NCI-H526 treated with DMSO at 0.1 percent for 48 hours (cell line): ENCODE measurements around the gene STYK1.
A peak's percentile ranks its signal among the peaks of the same experiment; 100 is the strongest.

Experiments
- DNase-seq: peaks from one replicate; lab custom pipeline; 2025; lab: John Stamatoyannopoulos, UW

Gene STYK1, protein sequence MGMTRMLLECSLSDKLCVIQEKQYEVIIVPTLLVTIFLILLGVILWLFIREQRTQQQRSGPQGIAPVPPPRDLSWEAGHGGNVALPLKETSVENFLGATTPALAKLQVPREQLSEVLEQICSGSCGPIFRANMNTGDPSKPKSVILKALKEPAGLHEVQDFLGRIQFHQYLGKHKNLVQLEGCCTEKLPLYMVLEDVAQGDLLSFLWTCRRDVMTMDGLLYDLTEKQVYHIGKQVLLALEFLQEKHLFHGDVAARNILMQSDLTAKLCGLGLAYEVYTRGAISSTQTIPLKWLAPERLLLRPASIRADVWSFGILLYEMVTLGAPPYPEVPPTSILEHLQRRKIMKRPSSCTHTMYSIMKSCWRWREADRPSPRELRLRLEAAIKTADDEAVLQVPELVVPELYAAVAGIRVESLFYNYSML

DNA sequence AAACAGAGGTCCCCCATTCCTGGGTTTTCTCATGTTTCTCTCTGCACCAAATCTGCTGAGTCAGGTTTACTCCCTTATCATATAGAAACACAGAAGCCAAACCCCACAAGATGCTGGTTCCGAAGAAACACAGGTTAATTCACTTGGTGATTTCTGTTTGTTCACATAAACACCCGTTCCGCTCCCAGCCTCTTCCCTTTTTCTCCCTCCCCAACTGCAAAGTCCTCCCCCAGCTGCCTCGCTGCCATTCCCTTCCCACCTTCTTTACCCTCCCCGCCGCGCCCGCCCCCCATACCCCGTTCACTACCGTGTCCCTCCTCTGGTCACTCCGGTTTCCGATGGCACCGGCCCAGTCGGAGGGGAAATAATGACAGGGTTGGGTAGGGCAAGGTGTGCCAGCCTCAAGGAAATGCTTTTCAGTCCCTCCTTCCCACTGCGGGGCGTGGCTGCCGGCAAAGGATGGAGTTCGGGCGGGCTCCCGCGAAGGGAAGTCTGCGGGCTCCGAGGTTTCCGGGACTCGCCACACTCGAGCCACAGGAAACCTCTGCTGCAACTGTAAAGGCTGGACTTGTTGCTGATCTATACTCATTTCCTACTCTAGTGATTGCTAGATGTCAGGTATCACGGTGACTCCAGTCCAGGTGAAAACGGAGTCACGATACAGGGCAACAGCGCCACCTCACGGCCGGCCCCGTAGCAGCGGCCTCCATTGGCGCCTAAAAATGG lies at the start of gene STYK1:
STYK1 (minus strand) TSS at position 394 of the 726 bp plus-strand sequence. CDS start 39,434 bp downstream, outside the sequence.
- peak; percentile 92 for DNase-seq

DNA sequence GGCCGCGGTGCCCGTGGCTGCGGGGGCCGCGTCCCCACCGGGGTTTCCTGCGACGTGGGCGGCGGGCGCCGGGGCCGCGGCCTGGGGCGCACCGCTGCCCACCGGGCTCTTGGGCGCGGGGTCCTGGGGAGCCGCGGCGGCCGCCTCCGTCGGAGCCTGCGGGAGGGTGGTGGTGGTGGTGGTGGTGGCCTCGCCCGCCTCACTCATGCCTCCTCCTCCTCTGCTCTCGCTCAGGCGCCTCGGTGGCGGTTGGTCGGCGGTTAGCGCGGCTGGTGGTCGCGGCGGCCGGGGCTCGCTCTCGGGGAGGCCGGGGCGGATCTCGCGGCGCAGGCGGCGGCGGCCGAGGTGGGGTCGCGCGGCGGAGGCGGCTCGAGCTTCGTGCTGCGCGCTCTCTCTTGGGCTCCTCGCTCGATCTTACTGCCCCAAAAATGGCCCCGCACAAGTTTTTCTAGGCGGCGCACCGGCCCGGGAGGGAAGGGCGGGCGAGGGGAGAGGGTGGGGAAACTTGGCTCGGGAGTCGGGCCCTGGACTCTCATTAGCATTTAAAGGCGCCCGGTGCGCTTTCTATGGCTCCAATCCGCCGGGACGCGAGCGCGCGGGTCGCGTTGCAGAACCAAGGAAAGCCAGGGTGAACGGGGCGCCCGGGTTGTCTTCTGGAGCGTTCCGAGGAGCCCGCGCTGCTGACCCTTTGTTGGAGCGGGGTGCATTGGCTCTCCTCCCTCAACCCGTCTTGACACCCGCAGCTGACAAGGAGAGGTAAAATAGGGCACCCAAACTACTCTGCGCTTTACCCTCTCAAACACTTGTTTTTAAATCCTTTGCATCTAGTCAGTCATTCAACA lies 49.3 kb upstream of the STYK1 start, which contains the start of gene YBX3:
YBX3 (minus strand) TSS at position 419 of the 842 bp plus-strand sequence; CDS start at position 207, 212 bp downstream.
- DNase-seq, result peak; percentile 65

DNA sequence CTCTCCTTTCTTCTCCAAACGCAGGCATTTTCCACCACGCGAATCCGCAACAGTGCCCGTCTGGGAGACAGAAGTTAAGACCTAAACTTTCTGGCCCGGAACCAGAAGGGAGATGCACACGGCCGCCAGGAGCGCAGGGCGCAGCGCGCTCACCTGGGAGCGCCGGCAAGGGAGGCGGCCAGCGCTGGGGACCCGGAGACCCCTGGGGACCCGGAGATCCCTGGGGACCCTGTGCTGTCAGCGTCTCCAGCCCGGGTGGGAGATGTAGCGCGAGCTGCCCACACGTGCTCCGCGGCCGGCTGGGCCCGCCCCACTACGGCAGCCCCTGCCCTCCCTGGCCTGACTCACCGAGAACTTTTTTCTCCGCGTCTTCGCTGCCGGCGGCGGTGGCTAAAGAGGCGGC lies 48.7 kb upstream of the STYK1 start:
- peak; percentile 62 for DNase-seq

DNA sequence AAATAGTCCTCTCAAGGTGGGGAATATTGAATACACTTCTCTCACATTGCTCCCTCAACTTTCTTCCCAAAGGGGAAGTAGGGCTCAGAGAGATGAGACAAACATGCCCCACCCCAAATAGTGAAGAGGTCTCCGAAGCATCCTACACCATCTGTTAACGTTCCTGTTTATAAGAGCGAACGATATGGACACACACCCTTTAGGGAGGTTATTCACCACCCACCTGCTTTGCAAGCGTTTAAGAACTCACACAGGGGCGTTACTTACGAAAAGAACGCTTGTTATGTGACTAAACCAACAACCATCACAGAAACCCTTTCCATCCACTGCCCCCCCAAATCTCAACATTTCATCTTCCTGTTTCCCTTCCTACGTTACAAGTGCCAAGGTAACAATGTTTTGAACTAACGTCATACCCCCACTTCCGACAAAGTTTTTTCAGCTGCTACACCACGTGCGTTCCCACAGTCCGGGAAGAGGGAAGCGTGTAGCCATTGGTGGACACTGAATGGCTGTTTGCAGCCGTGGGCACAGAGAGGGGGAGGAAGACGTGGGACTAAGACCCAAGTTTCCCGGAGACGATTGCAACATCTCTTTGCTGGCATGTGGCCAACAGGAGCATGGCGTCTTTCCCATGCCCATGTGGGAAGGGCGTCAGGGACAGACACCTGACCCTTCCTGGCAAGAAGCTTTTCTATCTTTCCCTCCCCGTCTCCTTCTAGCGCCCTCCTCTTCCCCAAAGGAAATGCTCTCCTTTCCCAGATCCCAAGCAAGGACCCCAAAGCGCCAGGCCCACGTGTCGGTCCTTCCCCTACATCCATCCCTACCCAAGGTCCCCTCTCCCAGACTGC lies 48.0 kb upstream of the STYK1 start:
- peak; percentile 62 for DNase-seq

DNA sequence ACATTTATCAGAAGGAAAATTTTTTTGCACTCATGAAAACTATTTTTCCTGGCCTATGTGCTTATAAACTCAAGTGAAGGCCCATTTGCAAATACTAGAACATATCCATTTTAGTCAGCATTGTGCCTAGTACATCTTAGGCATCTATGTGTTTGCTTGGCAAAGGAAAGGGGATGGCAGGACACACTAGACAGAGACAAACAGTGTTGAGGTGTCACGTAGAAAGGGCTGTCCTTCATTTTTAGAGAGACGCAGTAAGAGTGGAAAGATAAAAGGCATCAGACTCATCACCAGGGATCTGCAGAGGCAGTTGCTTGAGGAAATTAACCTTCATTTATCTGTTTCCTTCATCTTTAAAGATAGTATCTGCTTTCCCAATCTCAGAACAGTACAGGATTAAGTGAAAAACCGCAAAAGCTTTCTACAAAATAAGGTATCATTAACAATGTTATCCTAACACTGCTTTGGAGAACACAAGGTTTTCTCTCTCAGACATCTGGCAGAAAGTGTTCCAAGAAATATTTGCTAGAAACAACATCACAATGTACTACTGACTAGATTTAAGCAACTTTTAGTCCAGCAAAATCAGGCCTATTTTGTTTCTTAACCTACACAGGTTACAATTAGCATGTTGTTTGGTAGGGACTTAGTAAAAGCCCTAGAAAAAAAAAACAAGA lies 47.3 kb upstream of the STYK1 start:
- DNase-seq, result no peak

DNA sequence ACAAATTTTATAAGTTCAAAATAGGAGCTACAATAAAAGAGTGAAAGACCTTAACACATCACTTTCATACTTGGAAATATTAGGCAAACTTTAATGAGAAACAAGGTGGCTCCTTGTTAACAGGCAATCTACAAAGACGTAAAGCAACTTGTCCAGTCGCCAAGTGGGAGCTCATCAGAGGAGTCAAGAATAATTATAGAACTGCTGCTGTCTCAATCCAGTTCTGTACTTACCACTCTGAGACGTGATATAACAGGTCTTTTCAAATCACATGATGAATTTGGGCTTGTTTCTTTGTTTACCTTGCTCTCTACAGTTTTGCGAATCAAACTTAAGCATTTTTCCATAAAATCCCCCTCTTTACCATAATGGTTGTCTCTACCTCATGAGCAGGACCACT lies 45.6 kb upstream of the STYK1 start:
- DNase-seq, result no peak

DNA sequence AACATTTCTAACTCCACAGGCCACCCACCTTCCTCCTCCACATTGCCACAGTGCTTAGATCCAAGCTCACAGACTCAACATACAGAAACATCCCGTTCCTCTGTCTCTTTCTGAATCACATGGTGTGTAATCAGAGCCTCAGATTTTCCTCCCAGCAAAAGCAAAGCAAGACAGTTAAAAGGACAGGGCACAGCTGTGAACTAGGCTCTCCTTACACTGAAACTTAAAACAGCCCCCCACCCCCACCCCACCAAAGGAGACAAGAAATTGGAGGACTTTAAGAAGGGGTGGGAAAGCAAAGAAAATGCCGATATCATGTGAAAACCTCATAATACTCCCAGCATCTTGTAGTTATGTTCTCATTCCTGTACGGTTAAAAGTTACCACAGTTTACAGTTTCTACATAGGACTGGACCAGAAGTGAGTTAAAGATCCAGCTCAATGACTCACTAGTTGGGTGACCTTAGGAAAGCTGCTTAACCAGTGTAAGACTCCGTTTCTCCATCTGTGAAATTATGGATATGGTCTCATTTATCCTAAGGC lies 44.5 kb upstream of the STYK1 start:
- DNase-seq, result no peak

DNA sequence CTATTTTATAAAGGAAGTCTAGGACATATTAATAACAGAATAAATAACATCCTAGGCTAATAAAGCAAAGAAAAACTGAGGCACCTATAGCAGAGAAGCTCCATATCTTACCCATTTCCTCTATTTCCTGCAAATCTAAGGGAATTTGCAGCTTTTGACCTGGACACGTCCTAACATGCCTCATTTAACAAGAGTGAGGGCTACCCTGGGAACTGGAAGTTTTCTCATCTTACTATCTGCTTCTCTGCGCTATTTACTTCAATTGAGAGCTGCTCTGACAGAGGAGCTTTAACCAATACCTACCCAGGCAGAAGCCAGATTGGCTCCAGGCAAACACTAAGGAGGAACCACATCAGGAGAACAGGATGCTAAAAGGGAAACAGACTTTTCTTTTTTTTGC lies 43.6 kb upstream of the STYK1 start:
- DNase-seq, result no peak

DNA sequence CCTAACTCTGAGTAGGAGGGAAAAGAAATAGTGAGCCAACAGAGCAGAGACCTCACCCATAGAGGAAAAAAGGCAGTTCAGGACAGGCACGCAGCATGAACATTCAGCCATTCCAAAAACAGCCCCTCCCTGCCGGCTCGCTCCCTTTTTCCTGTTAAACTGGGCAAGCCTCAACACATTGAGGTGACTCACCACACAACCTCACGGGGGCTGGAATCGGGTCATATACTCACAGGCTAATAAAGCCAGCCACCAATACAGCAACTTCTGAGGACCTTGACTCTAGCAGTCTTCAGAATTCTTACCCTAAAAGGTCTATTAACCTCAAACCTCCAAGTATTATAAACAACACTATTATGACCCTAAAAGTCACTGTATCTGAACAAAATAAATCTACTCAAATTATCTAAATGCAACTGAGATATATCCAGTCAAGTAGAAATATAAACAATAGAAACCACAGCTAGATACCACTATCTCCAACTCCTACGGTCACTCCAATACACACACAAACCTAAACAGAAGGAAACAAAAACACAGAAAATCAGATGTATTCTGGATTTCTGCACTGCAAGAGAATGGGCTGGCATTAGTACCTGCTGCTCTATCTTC lies 43.0 kb upstream of the STYK1 start:
- no peak for DNase-seq

DNA sequence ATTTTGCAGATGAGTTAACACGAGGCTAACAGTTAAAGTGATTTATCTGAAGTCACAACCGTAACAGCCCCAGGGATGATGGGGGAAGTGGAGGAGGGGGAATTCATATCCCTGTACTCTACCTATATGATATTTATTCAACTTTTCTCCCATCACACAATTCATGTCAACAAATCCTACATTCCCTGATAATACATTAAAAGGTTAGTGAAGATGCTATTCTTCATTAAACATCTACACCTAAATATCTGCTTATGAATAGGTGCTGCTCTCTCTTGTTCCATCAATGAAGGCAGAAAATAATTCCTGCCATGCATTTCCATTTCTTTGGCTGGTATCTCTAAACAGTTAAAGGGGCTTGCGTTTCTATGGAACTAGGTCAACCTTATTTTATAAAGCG lies 42.4 kb upstream of the STYK1 start:
- no peak for DNase-seq

DNA sequence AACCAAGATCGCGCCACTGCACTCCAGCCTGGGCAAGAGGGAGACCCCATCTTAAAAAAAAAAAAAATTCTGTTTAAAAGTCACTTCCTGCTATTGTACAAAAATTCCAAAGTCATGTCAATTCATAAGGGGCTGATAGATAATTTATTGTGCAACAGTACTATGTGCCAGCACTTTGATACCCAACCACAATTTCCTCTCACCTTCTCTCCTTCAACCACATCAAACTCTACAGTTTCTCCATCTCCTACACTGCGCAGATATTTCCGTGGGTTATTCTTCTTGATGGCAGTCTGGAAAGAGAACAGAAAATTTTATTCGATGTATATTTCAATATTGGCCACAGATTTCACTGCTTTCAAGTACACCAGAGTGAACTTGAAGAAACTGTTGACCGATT lies 41.6 kb upstream of the STYK1 start:
- DNase-seq, result no peak

DNA sequence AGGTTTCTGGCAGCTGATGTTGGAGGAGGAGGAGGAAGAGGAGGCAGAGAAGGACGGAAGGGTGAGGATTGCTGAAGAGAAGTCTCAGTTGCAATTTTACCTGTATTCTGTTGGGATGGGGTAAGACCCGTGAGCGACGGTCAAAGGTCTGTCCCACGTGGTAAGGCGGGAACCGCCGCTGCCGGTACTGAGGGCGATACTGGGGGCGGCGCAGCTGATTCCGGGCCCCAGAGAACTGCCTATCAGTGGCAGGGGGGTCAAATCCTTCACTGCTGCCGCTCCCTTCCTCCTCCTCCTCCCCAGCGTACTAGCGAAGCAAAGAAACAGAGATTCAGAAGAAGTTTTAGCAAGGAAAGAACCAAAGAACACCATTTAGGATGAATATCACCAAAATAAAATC lies 36.0 kb upstream of the STYK1 start:
- DNase-seq, result no peak

DNA sequence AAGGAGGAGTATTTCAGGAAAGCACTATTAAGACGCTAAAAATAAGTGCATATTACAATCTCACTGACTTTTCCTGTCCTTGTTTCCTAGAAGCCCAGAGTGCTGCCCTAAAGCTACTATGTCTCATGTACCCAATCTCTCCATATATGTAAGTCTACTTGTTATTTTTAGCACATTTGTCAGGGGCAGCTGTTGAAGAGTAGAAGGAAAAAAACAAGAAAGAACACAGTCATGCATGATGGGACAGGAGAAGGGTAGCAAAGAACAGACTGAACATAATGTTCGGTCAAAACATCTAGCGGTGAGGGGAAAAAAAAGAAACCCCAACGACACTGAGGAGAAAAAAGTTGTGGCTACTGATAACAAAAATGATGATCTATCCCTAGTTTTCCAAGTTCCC lies 35.0 kb upstream of the STYK1 start:
- DNase-seq, result no peak

DNA sequence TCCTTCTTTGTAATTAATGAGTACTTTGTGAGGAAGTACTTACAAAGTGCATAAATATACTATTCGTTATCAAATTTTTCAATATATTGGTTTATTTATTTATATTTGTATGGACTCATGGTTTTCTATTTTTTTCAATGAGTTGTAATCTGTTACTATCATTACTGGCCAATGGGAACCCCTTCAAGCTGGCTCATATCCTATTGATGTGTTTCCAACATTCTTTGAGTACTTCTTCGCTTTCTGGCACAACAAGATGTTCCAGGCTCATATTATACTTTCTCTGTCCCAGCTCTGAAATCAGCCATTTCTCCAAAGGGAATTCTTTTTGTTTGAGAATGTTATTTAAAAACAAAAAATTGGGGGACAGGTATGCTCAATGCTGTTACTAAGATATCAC lies 31.8 kb upstream of the STYK1 start:
- no peak for DNase-seq

DNA sequence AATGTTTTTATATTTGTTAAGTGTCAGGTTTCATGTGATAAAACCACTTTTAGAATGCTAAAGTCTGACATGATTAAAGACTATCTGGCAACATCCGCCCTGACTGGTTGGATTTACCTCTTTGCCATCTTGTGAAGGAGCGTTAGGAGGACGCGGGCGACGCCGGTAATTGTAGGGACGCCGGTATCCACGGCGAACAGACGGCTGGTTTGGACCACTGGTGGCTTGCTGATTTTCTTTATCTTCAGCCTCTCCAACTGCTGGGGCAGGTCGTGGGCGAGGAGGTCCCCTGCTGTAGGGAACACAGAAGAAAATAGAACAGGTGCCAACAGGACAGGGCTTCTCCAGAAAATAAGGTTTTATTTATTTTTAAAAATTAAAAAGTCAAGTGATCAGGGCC lies 28.0 kb upstream of the STYK1 start:
- DNase-seq, result peak; percentile 73

DNA sequence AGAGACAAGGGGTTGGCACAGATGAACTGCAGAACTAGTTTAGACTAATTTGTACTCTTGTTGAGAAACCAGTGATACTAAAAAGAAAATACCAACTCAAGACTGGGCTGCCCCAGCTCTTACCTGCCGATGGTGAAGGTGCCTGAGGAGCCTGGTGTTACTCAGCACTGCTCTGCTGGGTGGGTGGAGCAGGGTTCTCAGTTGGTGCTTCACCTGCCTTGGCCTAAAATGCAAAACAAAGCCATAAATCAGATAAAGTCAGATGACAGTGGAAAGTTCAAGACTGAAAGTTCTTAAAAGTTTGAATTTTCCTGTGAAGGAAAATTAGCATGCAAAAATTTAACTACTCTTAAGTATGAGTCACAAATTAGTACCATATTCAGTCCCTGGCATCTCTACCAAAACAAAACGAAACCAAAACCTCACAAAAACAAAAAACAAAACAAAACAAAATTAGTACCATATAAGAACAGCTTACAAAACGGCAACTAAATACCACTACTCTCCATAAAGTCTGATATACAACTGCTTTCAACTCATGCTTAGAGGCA lies 27.4 kb upstream of the STYK1 start:
- DNase-seq, result peak; percentile 76

DNA sequence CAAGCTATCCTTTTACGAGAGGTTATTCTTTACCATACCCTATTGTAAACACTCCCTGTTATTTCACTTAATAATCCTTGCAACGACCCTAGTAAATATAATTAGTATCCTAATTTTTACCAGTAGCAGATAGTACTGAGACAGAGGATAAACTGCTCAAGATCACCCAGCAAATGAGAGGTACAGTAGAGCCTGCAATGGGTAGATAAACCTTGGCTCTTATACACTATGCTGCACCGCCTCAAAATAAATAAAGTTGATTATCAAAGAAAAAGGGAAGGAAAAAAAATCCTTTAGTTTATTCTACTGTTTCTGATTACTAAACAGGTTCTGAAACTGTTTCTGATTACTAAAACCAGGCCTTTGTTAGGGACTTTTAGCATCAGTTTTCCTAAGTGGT lies 26.7 kb upstream of the STYK1 start:
- no peak for DNase-seq

DNA sequence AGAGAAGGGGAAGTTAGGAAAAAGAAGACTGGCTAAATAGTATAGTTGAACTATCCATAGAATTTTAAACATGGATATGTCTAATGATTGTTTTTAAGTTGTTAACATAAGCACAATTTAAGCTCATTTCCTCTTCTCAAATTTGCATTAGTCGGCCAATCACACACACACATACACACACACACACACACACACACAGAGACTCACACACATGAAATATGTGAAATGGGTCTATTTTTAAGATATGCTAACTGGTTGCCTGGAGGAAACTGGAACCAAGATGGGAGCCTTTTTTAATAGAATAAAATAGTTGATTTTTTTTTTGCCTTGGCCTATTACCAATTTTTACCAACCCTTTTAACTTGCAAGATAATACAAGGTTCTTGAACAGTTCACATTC lies 24.0 kb upstream of the STYK1 start:
- DNase-seq, result no peak

DNA sequence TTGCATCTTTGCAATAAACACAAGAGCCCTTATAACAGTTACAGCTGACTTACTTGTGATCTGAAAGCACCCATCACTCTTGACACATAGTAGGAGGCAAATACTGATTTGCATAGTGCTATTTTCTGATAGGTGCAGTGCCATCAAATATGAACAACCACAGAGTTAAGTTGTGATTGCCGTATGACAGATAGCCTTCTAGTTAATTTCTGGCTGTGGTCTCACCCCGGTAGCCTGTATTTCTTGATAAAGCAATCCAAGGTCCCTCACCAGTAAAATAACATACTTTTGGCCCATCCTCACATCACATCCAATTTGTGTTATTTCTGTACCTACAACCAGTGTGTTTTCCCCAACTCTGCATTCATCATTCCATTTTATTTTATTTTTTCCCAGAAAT lies 23.3 kb upstream of the STYK1 start:
- no peak for DNase-seq

DNA sequence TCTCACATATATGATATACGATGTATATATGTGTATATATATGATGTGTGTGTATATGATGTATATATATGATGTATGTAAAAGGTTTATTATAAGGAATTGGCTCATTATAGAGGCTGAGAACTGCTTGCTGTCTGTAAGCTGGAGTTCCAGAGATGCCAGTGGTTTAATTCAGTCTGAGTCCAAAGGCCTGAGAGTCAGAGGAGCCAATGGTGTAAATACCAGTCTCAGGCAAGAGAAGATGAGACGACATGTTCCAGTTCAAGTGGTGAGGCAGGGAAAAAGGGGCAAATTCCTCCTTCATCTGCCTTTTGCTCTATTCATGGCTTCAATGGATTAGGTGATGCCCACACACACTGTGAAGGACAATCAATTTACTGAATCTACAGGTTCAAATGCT lies 17.1 kb upstream of the STYK1 start:
- DNase-seq, result no peak
